NCI-H146 (cell line): ENCODE results near the gene KIF21A.
"Not testable (repeated sequence)": the region's sequence is repeated elsewhere in the genome, so short reads cannot be mapped to it uniquely, and the experiment has no call there.

Source experiments
- DNase-seq: peaks from one replicate; lab custom pipeline; 2025; lab: John Stamatoyannopoulos, UW

Gene KIF21A

GRCh38 chr12:39341761-39342160 lies 101.2 kb downstream of the KIF21A start:
- DNase-seq: no peak

GRCh38 chr12:39341179-39341578 lies 101.7 kb downstream of the KIF21A start:
- DNase-seq: no peak

- DNase-seq: no peak
Observed at GRCh38 chr12:39332661-39333175, 110.2 kb downstream of the KIF21A start.

GRCh38 chr12:39331539-39332261 lies 111.2 kb downstream of the KIF21A start:
- no peak for DNase-seq

GRCh38 chr12:39329876-39330275 lies 113.0 kb downstream of the KIF21A start:
- DNase-seq: no peak

- no peak for DNase-seq
Observed at GRCh38 chr12:39329018-39329417, 113.9 kb downstream of the KIF21A start.

- DNase-seq: no peak
Observed at GRCh38 chr12:39327965-39328364, 115.0 kb downstream of the KIF21A start.

- DNase-seq: no peak
Observed at GRCh38 chr12:39327510-39327909, 115.4 kb downstream of the KIF21A start.

GRCh38 chr12:39319180-39319579 lies 123.7 kb downstream of the KIF21A start:
- no peak for DNase-seq

GRCh38 chr12:39314547-39314946 lies 128.4 kb downstream of the KIF21A start:
- DNase-seq: no peak

GRCh38 chr12:39309516-39309915 lies 133.4 kb downstream of the KIF21A start:
- no peak for DNase-seq

- no peak for DNase-seq
Observed at GRCh38 chr12:39301422-39301821, 141.5 kb downstream of the KIF21A start.

- DNase-seq: no peak
Observed at GRCh38 chr12:39300799-39301198, 142.1 kb downstream of the KIF21A start.

- DNase-seq: no peak
Observed at GRCh38 chr12:39297891-39298290, 145.0 kb downstream of the KIF21A start.

GRCh38 chr12:39296496-39296895 lies 146.4 kb downstream of the KIF21A start:
- DNase-seq: no peak

- DNase-seq: not testable (repeated sequence)
Observed at GRCh38 chr12:39295593-39295992, 147.3 kb downstream of the KIF21A start.

- no peak for DNase-seq
Observed at GRCh38 chr12:39294715-39295114, 148.2 kb downstream of the KIF21A start.

GRCh38 chr12:39292125-39292630 lies 150.7 kb downstream of the KIF21A start:
- no peak for DNase-seq

- DNase-seq: no peak
Observed at GRCh38 chr12:39287817-39288216, 155.1 kb downstream of the KIF21A start.

GRCh38 chr12:39287409-39287808 lies 155.5 kb downstream of the KIF21A start:
- DNase-seq: no peak

GRCh38 chr12:39278426-39278825 lies 164.5 kb downstream of the KIF21A start:
- DNase-seq: no peak

- DNase-seq: no peak
Observed at GRCh38 chr12:39277416-39277815, 165.5 kb downstream of the KIF21A start.

- no peak for DNase-seq
Observed at GRCh38 chr12:39275846-39276245, 167.1 kb downstream of the KIF21A start.
